Parathyroid adenoma (tissue), 2 donors: ENCODE results near the gene SNX10.

Experiments used
- H2AFZ ChIP-seq: fragments of 300-600 bp; sonication (generic); one replicate; pipeline ENCODE4 v1.7.0; 2017; ENCODE audit warnings: antibody characterized with exemption, mild to moderate bottlenecking
- H3K27ac ChIP-seq: fragments of 300-600 bp; sonication (generic); one replicate; pipeline ENCODE4 v1.7.0; 2017
- H3K27me3 ChIP-seq: fragments of 300-600 bp; sonication (generic); one replicate; pipeline ENCODE4 v1.7.0; 2017; ENCODE audit warnings: low read length; ENCODE audit not compliant: control insufficient read depth, insufficient read depth
- H3K36me3 ChIP-seq: fragments of 300-600 bp; sonication (generic); one replicate; pipeline ENCODE4 v1.7.0; 2017; ENCODE audit warnings: low read length; ENCODE audit not compliant: control insufficient read depth, insufficient read depth
- H3K4me1 ChIP-seq: fragments of 300-600 bp; sonication (generic); one replicate; pipeline ENCODE4 v1.7.0; 2017; ENCODE audit warnings: control low read depth
- H3K4me2 ChIP-seq: fragments of 300-600 bp; sonication (generic); one replicate; pipeline ENCODE4 v1.7.0; 2017; ENCODE audit warnings: low read length
- H3K4me3 ChIP-seq: fragments of 300-600 bp; sonication (generic); one replicate; pipeline ENCODE4 v1.7.0; 2017; ENCODE audit warnings: low read depth, low read length
- H3K79me2 ChIP-seq: fragments of 300-600 bp; sonication (generic); one replicate; pipeline ENCODE4 v1.7.0; 2017; ENCODE audit warnings: control low read depth
- H3K9ac ChIP-seq: fragments of 300-600 bp; sonication (generic); one replicate; pipeline ENCODE4 v1.7.0; 2017; ENCODE audit warnings: mild to moderate bottlenecking
- H3K9me3 ChIP-seq: fragments of 300-600 bp; sonication (generic); one replicate; pipeline ENCODE4 v1.7.0; 2017; ENCODE audit warnings: low read length; ENCODE audit not compliant: control insufficient read depth
- TF ChIP-seq, protein P1 (sequence below): fragments of 300-600 bp; sonication (generic); IDR thresholded peaks from one replicate; pipeline ENCODE4 v1.7.0; 2017; ENCODE audit warnings: antibody characterized with exemption, mild to moderate bottlenecking
- donor health status: primary hyperparathyroidism.

The SNX10 gene

DNA sequence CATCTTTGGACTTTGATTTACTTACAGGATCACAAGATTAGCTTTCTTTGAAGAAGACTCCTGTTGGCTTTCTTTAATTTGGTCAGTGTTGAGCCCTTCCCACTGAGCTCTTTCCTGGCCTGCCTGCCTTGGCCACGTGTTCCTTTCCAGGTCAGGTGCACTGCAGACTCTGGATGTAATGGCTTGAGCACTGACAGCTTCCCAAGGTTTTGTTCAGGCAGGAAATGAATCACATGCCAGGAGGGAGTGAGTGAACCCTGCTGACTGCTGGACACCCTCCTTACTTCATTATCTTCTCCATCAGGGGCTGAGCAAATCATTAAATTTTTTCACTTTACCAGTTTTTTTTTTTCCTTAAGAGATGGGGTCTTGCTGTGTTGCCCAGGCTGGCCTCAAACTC is 29.8 kb downstream of the SNX10 start:
- Histone ChIP-seq H3K4me1 (no peaks in the 10 kb centered on the region), H3K27ac (no peak overlapping the region), H3K36me3 (no peaks in the 10 kb centered on the region), H3K4me2 (no peak overlapping the region), H2AFZ (no peak overlapping the region), H3K27me3 (no peaks in the 10 kb centered on the region), H3K79me2 (no peaks in the 10 kb centered on the region), H3K9me3 (no peaks in the 10 kb centered on the region), H3K4me3 (no peak overlapping the region), H3K9ac (no peak overlapping the region)
- TF ChIP-seq, protein P1, sequence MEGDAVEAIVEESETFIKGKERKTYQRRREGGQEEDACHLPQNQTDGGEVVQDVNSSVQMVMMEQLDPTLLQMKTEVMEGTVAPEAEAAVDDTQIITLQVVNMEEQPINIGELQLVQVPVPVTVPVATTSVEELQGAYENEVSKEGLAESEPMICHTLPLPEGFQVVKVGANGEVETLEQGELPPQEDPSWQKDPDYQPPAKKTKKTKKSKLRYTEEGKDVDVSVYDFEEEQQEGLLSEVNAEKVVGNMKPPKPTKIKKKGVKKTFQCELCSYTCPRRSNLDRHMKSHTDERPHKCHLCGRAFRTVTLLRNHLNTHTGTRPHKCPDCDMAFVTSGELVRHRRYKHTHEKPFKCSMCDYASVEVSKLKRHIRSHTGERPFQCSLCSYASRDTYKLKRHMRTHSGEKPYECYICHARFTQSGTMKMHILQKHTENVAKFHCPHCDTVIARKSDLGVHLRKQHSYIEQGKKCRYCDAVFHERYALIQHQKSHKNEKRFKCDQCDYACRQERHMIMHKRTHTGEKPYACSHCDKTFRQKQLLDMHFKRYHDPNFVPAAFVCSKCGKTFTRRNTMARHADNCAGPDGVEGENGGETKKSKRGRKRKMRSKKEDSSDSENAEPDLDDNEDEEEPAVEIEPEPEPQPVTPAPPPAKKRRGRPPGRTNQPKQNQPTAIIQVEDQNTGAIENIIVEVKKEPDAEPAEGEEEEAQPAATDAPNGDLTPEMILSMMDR: no peak

DNA sequence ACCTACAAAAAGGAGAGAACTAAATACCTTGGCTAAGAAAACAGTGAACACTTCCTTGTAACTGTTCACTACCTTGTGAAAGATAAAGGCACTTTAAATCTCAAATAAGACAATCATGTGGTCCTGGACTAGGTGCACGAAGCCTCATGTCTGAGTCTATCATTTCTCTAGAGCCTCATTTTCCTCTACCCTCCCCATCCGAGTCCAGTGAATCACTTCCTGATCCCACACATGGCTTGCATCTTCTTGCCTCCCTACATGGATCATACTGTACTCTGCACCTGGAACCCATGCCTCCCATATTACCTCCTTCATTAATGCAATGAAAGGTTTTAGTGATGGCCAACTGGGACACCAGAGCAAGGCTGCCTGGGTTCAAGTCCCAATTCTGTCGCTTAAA is 34.5 kb downstream of the SNX10 start:
- no peak overlapping the region for H3K9ac ChIP-seq
- H3K4me1 ChIP-seq: no peaks in the 10 kb centered on the region
- TF ChIP-seq, protein P1: no peak
- H3K27ac ChIP-seq: no peak overlapping the region
- H3K9me3 ChIP-seq: no peaks in the 10 kb centered on the region
- H3K27me3 ChIP-seq: no peaks in the 10 kb centered on the region
- H2AFZ ChIP-seq: no peak overlapping the region
- no peaks in the 10 kb centered on the region for H3K79me2 ChIP-seq
- H3K4me3 ChIP-seq: no peak overlapping the region
- no peak overlapping the region for H3K4me2 ChIP-seq
- no peaks in the 10 kb centered on the region for H3K36me3 ChIP-seq

DNA sequence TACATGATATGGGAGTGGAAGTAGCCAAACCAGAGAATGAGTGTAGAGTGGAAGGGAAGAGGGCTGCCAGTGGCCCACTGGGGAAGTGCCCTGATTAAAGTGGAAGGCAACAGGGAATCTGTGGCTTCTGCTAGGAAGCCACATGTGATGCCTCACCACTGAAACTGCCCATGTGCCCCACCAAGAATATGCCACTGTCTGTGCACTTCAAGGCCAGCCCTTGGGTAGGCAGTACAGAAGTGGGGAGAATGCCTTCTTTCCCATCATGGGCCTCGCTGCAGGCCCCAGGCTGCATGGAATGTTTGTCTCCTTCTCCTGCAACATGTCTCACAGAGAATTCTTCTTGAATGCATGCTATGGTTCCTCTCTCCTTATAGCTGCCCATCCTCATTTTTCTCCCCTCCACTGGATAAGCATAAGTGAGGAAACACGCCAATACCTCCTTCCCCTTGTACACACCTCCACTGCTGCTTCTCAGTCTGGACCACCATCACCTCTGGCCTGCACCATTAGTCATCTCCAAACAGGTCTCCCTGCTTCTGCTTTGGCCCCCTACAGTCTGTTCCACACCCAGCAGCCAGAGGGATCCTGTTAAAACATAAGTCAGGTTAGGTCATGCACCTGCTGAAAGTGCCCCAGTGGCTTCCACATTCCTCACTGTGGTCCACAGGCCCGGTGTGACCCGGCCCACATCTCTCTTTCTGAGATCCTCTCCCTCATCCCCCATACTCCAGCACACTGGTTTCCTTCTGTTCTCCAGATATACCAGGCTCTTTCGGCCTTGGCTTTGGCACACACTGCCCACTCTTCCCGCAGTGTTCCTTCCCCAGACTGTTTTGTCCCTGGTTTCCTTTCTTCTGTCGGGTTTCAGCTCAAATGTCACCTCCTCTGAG is 37.1 kb downstream of the SNX10 start:
- no peak overlapping the region for H3K27ac ChIP-seq
- H3K9me3 ChIP-seq: no peaks in the 10 kb centered on the region
- H3K9ac ChIP-seq: no peak overlapping the region
- H3K79me2 ChIP-seq: no peaks in the 10 kb centered on the region
- H3K36me3 ChIP-seq: peaks cover 2% of the 10 kb centered on the region
- no peaks in the 10 kb centered on the region for H3K4me1 ChIP-seq
- TF ChIP-seq, protein P1: no peak
- H2AFZ ChIP-seq: no peak overlapping the region
- no peaks in the 10 kb centered on the region for H3K27me3 ChIP-seq
- H3K4me3 ChIP-seq: no peak overlapping the region
- no peak overlapping the region for H3K4me2 ChIP-seq

DNA sequence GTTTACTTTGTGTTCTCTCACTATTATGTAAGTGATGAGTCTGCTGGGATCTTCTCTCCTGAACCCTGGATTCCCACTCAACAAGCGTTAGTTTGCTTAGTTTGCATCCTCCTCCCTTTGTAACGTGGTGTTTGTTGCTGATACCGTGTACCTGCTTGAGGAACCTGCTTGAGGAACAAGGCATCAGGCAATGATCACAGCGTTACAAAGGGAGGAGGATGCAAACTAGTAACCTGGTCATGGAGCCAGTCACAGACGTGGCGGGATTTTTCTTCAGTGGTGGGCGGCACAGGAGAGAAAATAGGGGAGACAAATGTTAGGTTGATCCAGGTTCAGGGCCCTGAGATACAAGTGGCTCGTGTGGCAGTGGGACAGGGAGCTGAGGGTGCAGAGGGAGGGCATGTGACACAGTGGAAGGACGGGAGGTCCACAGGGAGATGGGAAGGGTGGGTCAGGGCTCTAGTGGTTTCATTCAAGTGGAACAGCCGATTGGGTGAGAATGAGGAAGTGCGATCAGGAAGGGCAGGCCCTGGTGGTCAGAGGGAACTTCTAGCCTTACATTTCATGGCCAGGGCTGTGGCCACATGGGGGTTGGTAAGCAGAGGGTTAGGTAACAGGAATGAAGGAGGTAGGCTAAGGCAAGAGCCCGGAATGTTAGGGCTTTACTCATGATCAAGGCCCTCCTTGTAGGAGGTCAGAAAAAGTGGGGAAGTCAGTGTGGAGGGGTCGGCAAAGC is 38.0 kb downstream of the SNX10 start:
- TF ChIP-seq, protein P1: no peak
- no peaks in the 10 kb centered on the region for H3K79me2 ChIP-seq
- H3K27me3 ChIP-seq: no peaks in the 10 kb centered on the region
- H3K4me1 ChIP-seq: no peaks in the 10 kb centered on the region
- no peak overlapping the region for H3K9ac ChIP-seq
- H3K4me2 ChIP-seq: no peak overlapping the region
- no peak overlapping the region for H3K27ac ChIP-seq
- no peaks in the 10 kb centered on the region for H3K9me3 ChIP-seq
- H3K4me3 ChIP-seq: no peak overlapping the region
- no peak overlapping the region for H2AFZ ChIP-seq
- H3K36me3 ChIP-seq: peaks cover 2% of the 10 kb centered on the region
